Measurements from ENCODE around the gene TBC1D4.

The TBC1D4 gene

DNA sequence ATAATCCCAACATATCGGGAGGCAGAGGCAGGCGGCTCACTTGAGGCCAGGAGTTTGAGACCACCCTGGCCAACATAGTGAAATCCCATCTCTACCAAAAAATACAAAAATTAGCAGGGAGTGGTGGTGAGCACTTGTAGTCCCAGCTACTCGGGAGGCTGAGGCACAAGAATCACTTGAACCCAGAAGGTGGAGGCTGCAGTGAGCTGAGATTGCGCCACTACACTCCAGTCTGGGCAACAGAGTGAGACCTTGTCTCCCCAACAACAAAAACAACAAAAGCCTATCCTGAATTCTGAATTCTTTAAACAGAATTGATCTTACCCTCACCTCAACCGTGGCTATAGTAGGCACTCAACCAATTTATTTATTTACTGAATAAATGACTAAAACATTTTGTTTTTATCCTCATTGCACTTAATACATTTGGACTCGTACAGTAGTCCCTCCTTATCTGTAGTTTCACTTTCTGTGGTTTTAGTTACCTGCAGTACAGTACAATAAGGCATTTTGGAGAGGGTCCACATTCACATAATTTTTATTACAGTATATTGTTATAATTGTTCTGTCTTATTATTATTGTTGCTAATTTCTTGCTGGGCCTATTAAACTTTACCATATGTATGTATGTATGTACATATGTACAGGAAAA is 98.8 kb downstream of the TBC1D4 start:
- DNase-seq, result no peak

DNA sequence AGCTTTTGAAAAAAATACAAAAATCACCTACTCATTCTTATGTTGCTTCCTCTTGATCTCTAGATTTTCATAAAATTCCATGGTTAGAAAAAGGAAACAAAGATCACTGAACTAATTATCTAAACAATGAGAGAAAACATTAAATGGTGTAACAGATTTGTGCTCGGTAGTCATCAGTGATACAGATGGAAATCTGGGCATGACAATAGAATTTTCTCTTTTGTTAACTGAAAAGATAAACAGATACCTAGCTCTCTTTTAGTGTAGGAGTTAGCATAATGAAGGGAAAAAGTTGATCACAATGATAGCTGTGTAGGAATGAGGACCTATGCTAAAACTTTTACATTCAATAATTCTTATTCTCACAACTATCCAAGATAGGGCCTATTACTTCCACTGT is 103.7 kb downstream of the TBC1D4 start:
- DNase-seq, result no peak

DNA sequence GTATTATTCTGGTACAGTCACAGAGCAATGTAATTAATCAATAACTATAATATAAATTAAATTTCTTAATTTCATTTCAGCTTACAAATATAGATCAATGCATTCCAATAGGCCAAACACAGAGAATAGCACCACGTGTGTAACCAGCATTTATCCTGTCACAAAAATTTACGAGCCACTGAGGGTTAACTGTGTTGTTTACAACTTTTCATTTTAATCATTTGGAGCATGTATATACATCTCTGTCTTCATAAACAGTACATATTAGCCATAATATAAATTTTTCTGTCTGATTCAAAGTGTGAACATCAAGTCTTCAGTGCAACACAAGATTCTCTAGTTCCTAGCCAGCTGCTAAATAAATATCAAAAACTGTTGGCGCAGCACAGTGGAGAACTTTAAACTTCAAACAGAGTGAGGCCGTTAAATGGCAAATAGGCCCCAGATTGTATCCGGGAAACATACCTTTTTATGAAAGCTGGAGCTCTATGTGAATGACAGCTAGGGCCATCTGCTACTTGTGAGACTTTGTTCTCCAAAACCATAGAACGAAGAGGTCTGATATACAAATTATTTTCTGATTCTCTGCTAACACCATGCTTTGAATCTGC is 105.1 kb downstream of the TBC1D4 start:
- DNase-seq, result no peak

DNA sequence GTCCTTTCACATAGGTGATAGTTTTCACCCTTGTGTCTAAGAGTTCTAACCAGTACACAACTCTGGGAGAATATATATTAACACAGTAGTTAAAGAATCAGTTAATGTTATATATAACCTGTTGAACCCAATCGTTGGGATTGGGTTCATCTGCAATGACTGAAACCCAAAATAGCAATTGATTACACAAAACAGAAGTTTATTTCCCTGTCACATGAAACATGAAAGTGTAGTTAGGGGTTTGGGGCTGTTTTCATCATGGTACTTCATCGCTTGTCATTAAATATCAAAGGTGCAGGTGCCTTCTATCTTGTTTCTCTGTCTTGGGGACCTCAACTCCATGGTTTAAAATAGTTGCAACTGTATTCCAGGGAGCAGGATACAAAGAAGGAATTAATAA is 106.6 kb downstream of the TBC1D4 start:
- DNase-seq, result no peak

DNA sequence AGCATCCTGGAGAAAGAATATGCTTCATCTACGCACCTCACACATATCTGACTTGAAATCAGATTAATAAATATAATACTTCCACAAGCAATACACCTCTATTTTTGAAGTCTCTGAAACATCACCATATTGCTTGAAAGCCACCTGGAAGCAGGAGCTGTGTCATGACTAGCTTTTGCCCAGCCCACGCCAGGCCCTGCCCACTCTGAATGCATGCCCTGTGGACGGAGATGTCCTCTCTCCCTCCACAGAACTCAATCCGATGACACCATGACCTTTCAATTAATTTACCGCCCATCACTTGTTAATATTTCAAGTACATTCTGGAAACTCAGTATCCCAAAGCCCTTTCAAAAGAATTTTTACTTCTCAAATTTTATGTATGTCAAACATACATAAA is 108.0 kb downstream of the TBC1D4 start:
- DNase-seq, result no peak

DNA sequence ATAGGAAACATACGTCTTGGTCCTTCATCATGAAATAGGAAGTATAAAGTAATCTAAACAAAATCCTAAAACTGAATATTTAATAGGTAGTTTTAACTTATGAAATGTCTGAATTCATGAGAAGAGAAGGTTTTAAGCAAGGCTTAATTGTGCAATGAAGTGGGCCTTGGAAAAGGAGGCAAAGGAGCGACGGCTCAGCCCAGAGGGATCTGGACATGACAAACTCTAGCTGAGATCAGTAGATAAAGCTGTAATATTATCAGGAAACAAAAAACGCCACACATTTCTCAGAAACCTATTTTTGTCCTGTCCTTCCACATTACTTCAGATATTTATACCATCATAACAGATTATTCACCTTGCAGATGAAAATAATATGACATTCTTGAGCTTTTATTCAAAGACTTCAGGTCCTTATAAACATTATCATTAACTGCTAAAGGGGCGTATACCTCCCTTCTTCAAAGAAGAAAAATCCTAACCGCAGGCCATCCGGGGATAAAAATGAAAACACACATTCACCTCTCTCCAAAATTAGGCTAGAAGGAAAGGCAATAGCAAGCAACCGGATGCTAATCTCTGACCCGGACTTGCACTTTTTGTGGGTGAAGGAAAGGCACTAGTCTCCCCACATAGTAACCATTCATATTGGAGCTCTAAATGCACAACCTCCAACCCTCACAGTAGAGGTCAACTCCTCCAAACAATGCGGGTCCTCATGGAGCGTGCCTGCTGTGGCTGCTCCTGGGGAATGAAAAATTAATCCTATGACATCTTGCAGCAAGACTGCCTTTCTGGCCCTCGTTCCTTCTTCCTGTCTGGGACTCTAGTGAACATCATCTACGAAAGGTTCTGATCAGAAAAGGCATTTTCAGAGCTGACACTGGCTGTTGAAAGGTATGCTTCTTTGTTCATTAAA is 108.8 kb downstream of the TBC1D4 start:
- no peak for DNase-seq

DNA sequence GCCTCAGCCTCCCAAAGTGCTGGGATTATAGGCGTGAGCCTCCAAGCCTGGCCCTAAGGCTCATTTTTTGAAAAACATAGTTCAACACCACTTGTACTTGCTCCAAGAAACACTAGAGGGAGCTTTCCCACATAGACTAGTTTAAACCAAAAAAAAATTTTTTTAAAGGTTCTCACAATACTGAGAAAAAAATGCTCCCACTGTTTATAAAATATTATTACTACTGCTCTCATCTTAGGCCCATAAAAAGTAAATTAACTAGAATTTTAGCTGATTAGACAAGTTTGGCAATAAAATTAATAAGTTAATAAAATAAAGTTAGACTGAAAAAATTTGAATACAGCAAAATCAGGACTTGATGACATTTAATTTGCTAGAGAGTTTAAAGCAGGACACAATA is 109.5 kb downstream of the TBC1D4 start:
- peak; percentile 62 for DNase-seq

DNA sequence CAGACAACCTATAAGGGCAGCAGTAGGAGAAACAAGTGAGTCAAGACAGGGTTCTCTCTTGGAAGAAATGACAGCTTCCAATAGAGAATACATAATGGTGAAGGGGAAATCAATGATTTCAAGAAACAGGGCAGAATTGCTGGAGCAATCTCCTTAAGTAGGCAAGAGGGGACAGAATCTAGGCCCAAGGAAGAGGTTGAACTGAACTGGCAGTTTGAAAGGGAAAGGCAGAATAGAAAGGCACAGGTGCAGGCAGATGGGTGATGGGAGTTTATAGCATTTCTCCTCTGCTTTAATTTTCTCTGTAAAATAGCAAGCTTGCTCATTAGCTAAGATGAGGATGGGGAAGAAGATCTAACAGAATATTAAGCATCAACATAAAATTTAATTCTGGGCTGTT is 110.8 kb downstream of the TBC1D4 start:
- no peak for DNase-seq

DNA sequence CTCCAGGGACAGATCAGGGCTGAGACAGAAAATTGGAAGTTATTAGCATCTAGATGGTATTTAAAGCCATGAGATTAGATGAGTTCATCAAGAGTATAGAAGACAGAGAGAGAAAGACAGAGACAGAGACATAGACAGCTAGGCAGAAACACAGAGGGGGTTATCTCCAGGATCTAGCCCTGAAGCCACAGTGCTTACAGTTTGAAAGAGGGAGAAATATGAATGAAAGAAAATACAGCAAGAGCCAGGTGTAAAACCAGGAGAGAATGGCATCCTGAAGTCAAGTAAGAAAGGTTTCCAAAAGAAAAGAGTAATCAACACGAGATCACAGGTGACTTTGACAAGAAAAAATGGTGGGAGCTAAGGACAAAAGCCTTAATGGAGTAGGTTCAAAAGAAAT is 111.2 kb downstream of the TBC1D4 start:
- DNase-seq, result no peak

DNA sequence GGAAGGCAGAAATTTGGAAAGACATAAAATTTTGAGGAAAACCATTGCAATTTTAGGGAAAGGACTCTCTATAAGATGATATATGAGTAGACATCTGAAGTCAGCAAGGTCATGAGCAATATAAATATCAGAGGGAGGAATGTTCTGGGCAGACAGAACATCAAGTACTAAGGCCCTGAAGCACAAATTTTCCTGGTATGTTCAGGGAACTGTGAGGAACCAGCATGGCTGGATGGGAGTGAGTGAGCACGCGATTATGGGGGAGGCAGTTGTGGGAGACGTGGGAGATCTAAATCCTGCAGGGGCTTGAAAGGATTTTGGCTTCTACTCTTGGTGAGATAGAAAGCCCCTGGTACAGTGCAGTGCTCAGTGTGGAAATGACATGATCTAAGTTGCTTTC is 112.0 kb downstream of the TBC1D4 start:
- no peak for DNase-seq

DNA sequence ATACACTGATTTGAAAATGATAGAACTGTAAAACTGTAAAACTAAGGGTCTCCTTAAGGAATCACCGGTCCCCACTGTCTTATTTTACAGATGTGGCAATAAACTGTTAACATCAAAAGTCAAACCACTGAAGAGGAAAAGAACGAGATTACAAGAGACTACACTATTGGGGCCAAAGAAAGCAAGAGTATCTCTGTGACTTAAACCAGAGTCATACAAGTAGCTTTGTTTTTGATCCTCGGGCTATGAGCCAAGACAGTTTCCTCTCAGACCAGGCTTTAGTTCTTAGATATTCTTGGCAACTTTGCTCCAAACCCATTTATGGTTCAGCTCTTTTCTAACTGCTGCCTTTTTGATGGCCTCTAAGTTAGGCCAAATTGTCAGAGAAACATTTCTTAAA is 113.8 kb downstream of the TBC1D4 start:
- no peak for DNase-seq

DNA sequence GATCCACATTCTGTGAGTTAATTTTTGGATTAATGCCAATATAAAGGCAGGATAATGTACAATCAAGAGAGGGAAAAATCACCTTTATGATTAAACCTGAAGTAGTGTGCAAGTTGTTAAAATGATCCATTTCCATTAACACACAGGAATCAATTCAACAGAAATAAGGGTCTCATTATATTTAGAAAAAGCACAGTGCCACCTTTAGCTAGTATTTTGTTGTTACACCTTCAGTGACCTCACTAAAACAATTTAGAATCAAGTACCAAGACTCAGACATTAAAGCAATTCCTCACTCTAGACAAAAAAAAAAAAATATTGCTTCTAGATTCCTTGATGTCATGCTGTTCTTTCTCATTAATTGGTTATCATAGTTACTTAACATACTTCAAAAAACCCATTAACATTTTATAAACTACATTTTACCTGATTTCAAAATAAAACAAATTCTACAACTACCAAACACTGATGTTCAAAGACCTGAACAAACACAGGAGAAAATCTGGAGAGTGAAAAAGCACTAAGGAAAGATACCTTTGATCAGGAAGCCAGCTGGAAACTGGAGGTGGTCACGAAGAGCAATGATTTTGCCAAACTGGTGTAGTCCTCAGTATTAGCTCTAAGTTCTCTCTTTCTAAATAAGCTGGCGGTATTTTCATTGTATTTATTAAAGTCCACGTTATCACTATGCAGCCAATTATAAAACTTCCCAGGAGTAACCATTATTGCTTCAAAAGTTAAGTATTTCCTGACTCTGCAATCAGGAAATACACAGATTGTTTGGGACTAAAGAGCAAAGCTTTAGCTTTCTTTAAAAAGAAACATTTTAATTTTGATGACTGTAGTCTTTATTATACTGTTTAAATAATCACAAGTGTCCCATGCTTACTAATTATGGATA is 115.3 kb downstream of the TBC1D4 start:
- no peak for DNase-seq

DNA sequence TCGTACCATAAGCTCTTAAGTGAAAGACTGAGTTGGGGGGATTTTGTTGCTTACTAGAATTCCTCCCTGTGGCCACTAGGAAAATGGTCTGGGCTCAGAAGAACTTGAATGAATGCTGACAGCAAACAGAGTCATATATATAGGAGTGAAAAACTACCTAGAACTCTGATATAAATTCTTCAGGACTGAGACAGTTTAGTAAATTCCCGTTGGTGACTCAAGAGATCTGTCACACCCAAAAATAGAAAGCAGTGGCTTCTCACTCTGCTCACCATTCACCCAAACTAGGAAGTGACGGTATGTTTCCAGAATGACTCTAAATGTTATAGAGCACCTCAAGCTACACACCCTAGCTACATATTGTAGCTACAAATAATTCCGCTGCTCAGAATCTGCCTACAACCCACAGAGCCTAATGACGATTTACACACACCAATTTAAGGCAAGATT is 116.2 kb downstream of the TBC1D4 start:
- peak; percentile 58 for DNase-seq

DNA sequence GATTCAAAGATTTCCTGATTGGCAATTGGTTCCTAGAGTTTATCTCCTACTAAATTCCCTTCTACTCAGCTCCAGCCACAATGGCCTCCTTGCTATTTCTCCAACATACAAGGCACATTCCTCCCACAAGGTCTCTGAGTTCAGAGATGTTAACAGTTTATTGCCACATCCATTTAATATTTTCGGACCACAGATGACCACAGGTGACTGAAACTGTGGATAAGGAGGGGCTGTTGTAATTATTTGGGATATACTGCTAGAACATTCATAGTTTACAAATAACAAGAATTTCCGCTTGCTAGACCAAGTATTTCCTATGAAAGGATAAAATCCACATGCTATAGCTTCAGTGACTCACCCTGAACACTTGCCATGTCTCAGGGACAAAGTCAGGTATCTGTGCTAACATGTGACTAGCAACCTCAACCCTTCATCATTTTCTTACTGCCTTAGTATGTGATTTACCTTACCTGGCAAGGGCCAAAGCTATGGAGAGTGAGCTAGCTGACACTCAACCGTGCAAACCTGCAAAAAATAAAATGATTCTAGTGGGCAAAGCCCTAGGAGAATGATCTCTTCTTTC is 117.7 kb downstream of the TBC1D4 start:
- DNase-seq, result no peak

DNA sequence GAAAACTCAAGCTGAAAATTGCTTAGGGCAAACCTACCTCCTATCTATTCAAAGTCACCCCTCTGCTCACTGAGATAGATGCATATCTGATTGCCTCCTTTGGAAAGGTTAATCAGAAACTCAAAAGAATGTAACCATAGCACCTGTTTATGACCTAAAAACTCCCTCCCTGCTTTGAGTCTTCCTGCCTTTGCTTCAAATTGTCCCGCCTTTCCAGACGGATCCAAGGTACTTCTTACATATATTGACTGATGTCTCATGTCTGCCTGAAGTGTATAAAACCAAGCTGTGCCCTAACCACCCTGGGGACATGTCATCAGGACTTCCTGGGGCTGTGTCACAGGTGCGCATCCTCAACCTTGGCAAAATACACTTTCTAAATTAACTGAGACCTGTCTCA is 118.6 kb downstream of the TBC1D4 start:
- DNase-seq, result no peak

DNA sequence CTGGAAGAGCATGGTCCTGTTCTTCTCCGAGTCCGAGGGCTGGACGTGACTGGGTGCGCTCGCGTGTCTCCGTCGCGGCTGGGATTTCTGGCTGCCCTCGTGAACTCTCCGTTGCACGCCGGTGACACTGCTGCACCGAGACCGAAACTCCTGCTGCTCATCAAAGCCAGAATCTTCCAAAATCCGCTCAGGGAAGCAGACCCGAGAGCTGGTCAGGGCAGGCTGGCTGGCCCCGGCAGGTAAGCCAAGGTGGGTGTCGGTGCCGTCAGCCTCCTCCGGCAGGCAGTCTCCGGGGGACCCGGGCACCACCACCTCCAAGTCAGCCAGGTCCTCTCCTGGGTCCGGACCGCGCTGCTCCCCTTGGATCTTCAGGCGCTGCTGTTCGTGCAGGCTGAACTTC is 119.9 kb downstream of the TBC1D4 start:
- no peak for DNase-seq

DNA sequence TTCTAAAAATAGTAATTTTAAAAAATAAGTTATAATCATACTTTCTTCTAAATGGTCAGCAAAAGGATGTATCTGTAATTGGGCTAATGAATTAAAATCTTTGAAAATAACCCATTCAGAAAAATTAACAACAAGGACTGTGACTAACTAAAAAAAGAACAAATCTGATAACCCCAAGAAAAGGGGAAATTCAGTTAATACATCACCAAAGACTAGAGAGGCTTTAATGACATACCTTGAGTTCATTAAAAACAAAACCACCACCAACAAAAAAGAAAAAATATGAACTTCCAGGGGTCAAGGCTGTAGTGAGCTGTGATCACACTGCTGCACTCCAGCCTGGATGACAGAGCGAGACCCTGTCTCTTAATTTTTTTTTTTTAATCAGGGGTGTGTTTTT is 121.8 kb downstream of the TBC1D4 start:
- no peak for DNase-seq

DNA sequence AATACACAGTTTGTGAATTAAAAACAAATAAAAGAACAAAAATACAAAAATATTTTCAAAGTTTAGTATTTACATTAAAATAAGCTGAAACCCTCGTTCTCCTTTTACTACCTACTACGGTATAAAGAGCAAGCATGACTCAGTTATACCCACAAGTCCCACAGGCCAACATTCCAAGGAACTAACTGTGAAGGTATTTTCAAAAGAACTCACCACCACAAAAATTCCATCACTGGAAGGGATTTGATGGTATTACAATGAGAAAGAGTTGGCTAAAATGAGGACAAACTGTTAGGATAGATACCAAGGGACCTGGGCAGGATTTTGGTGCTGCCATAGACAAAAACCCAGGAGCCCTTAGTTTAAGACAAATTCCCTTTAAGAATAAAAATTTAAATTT is 122.7 kb downstream of the TBC1D4 start:
- DNase-seq, result no peak

DNA sequence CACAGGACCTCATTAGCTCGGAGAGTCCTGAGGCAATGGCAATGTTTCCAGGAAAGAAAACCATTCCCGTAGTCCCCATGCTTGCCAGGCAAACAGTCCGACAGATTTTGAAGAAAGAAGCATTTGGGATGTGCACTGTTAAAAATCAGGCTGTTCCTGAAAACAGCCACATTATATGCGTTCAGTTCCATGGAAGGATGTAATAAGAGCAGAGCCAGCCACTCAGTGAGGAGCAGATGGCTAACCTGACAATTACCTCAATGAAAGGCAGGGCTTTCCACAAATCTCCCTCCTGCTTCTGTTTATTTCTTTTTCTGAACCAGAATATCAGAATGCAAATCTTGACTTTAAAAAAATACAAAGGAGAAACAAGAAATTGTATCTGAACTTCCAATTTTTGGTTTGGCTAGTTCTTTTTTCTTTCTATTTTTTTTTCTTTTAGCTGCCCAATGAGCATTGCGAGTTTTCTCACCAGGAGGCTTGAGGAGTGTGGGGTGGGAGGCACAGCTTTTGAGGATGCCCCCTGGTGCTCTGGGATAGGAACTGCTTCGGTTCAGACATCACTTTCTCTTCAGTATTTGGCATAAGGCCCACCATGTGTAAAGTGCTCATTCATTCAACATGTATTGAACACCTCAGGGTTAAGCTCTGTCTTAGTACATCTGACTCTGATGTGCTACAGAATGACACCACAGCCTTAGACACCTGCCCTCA is 124.2 kb downstream of the TBC1D4 start:
- DNase-seq, result peak; percentile 64

DNA sequence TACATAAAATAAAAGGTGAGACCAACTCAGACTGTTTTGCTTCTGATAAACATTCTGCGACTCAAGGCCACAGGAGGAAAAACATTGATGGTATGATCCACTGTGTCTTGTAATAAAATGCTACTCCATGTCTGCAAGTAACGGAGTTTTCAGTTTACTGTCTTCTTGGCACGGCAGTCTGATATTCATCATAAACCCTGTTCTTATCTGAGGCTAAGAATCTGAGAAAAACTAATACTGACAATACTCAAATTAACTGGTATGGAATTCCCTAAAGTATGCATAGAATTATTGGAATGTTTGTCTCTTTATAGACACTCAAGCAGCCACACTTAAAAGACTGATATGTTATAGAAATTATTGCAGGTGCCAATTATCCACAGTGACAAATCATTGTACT is 125.5 kb downstream of the TBC1D4 start:
- no peak for DNase-seq

DNA sequence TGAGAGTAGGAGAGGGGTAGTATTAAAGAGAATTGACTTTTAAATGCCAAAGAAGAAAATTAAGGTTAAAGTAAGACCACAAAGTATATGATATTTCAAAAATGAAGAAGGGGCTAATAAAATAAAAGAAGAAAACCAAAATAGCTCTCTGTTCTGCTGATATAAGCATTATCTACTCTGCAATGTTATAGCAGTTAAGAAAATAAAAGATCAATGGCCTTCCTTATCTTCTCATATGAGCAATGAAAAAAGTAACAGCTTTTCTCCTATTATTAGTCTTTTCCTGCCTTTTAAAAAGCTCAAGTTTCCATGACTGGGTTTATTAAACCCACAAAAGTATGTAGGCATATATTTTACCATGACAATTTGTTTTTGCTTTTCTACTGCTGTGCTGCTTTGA is 126.4 kb downstream of the TBC1D4 start:
- DNase-seq, result no peak

DNA sequence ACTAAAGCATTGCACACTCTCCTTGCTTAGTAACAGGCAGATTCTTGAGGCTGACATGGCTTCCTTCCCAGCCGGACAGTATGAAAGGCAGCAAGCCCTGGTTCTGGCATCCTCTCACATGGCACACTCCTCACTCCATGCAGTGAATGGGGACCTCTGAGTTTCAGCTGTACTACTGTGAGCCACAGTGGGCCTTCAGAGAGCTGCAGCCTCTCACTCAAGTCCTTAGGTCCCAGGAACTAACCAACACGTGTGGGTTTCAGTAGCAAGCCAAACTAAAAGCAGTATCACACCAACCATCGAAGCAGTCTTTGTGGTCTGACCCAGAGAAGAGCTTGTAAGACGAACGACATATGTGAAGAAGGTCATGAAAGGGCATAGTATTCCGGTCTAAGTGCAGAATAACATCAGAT is 128.2 kb downstream of the TBC1D4 start:
- DNase-seq, result no peak

Data from CD4-positive, alpha-beta T cell treated with Interleukin-4 for 4 hours (primary cell).